ENCODE data around the gene KRT5. TPM values are rescaled to one million over a fixed set of nuclear protein-coding genes. Genes with fewer than 3 reads are reported as not detected.

Gene KRT5
- total and polyA plus RNA-seq, 2 of the 13 experiments (the other 11 are each of a cell fraction or from before 2014, with no cell fraction given), result 0.08 TPM; not detected in 1

- H3K4me2 ChIP-seq (ENCODE audit: low read depth, low read length), result no peak overlapping the region
- no peak overlapping the region for H3K27ac ChIP-seq (ENCODE audit: extremely low read length, insufficient read depth, low read length)
- no TSS peak for BruUV-seq (replicated peaks)
- no peak for TF ChIP-seq ZNF430 (CRISPR knock-in tag; IDR thresholded peaks at IDR 0.05)
- no peak for TF ChIP-seq GTF3A (CRISPR knock-in tag; conservative IDR thresholded peaks at IDR 0.05)
- no peak for TF ChIP-seq SOX5 (CRISPR knock-in tag; IDR thresholded peaks at IDR 0.05; ENCODE audit: borderline replicate concordance)
- TF ChIP-seq MTF1 (CRISPR knock-in tag; IDR thresholded peaks at IDR 0.05), result no peak
- no peak for TF ChIP-seq SIX1 (CRISPR knock-in tag; IDR thresholded peaks at IDR 0.05; ENCODE audit: borderline replicate concordance)
- no peak for TF ChIP-seq MIER3 (CRISPR knock-in tag; IDR thresholded peaks at IDR 0.05; ENCODE audit: borderline replicate concordance)
- no peak for TF ChIP-seq SMAD3 (CRISPR knock-in tag; IDR thresholded peaks at IDR 0.05)
- no peak for TF ChIP-seq ZNF770 (CRISPR knock-in tag; IDR thresholded peaks at IDR 0.05)
- H3K79me2 ChIP-seq (ENCODE audit: insufficient read depth, low read length), result no peaks in the 10 kb centered on the region
- no peak overlapping the region for H3K4me3 ChIP-seq (replicated peaks in 1 of 3; ENCODE audit: insufficient read depth in 1 of 3, low read depth in 2 of 3, low read length in 3 of 3)
- H3K36me3 ChIP-seq (replicated peaks in 1 of 2; ENCODE audit: control insufficient read depth in 1 of 2, insufficient read depth in 2 of 2, low read length in 2 of 2), result no peaks in the 10 kb centered on the region
- 0 out of 2 replicates have a peak, but pooled peaks cover 6% of the 10 kb centered on the region for H3K4me1 ChIP-seq (ENCODE audit: insufficient read depth, low read length)
- ChIA-PET CTCF (ENCODE audit: low intra/inter-chr PET ratio, low total read pairs) (no interaction called here), POLR2A (no interaction called here)
- DNase-seq (ENCODE audit: low spot score) (no peak), ATAC-seq (no peak), FAIRE-seq (no peak)
- in situ Hi-C loops (cut with HindIII; ENCODE audit: extremely low pct_ligation_motif_present, low pct_unique_long_range_greater_than_20kb), result no loop called here
- no peaks in the 10 kb centered on the region for H4K20me1 ChIP-seq (ENCODE audit: insufficient read depth, low read length)
- no peaks in the 10 kb centered on the region for H3K9me3 ChIP-seq (ENCODE audit: low read length)
- H2AFZ ChIP-seq (ENCODE audit: low read length), result no peak overlapping the region
- 41% methylated on average over 7 of the region's 7 CpGs for WGBS (ENCODE audit: low lambda C conversion rate)
- H3K9ac ChIP-seq (ENCODE audit: insufficient read depth, low read depth, low read length), result no peak overlapping the region
- intact Hi-C loops (cut with micrococcal nuclease; ENCODE audit: unreplicated experiment), result no loop called here
- H3K27me3 ChIP-seq (ENCODE audit: control insufficient read depth in 1 of 2, insufficient read depth in 2 of 2, low read length in 2 of 2), result peaks cover 3 to 6% of the 10 kb centered on the region in 2 experiments; a peak in 3 of 5 replicates
Measured at GRCh38 chr12:52497975-52498374, 22.2 kb downstream of the KRT5 start.
